HUES6 (cell line): Measurements from ENCODE around the gene RGS14.
"Not testable (repeated sequence)": the region's sequence is repeated elsewhere in the genome, so short reads cannot be mapped to it uniquely, and the experiment has no call there.

ENCODE experiments used
- H3K27ac ChIP-seq: 2 replicates; pipeline ENCODE4 v1.7.0; 2013; ENCODE audit warnings: low read depth, mild to moderate bottlenecking, low read length, inconsistent platforms
- H3K27me3 ChIP-seq: 2 replicates; pipeline ENCODE4 v1.6.1; 2013; ENCODE audit warnings: low read length; ENCODE audit not compliant: control insufficient read depth, insufficient read depth
- H3K36me3 ChIP-seq: 2 replicates; pipeline ENCODE4 v1.6.1; 2013; ENCODE audit warnings: low read length; ENCODE audit not compliant: control insufficient read depth, insufficient read depth
- H3K4me1 ChIP-seq: 2 replicates; pipeline ENCODE4 v1.6.1; 2013; ENCODE audit warnings: low read length; ENCODE audit not compliant: control insufficient read depth, insufficient read depth
- H3K4me3 ChIP-seq: 2 replicates; pipeline ENCODE4 v1.5.1; 2013; ENCODE audit warnings: low read depth, low read length
- H3K9ac ChIP-seq: one replicate; pipeline ENCODE4 v1.6.1; 2013; ENCODE audit warnings: mild to moderate bottlenecking, low read length
- H3K9me3 ChIP-seq: 2 replicates; pipeline ENCODE4 v1.6.1; 2013; ENCODE audit warnings: low read depth, low read length; ENCODE audit not compliant: control insufficient read depth, insufficient read depth

The RGS14 gene

GRCh38 chr5:177336603-177337494 is 20.9 kb upstream of the RGS14 start:
- Histone ChIP-seq H3K4me3 (no peak overlapping the region), H3K27me3 (no peaks in the 10 kb centered on the region), H3K36me3 (peaks cover 76% of the 10 kb centered on the region), H3K27ac (peak overlapping the region; percentile 67; the same call in 1 of the 2 replicates), H3K9me3 (no peaks in the 10 kb centered on the region), H3K4me1 (peaks cover 33% of the 10 kb centered on the region), H3K9ac (peak overlapping the region; percentile 5)

GRCh38 chr5:177338251-177339106 is 19.2 kb upstream of the RGS14 start:
- Histone ChIP-seq H3K9me3 (no peaks in the 10 kb centered on the region), H3K36me3 (peaks cover 63% of the 10 kb centered on the region), H3K9ac (peak overlapping the region; percentile 23), H3K27me3 (no peaks in the 10 kb centered on the region), H3K27ac (peak overlapping the region; percentile 39; the same call in 1 of the 2 replicates), H3K4me1 (peaks cover 33% of the 10 kb centered on the region), H3K4me3 (no peak overlapping the region)

- Histone ChIP-seq H3K4me1 (peaks cover 33% of the 10 kb centered on the region), H3K27ac (peak overlapping the region; percentile 62; the same call in 1 of the 2 replicates), H3K9me3 (no peaks in the 10 kb centered on the region), H3K4me3 (no peak overlapping the region), H3K27me3 (no peaks in the 10 kb centered on the region), H3K36me3 (peaks cover 59% of the 10 kb centered on the region), H3K9ac (peak overlapping the region; percentile 31)
These were observed 18.6 kb upstream of the RGS14 start for GRCh38 chr5:177339107-177339638.

- H3K4me3 ChIP-seq, H3K27ac ChIP-seq, H3K9me3 ChIP-seq, H3K9ac ChIP-seq, H3K27me3 ChIP-seq: not testable (repeated sequence)
- Histone ChIP-seq H3K4me1 (peaks cover 14% of the 10 kb centered on the region; the same call in 1 of the 2 replicates), H3K36me3 (peaks cover 34% of the 10 kb centered on the region)
These were observed 14.7 kb upstream of the RGS14 start for GRCh38 chr5:177343000-177343399.

- Histone ChIP-seq H3K27ac (no peak overlapping the region), H3K27me3 (no peaks in the 10 kb centered on the region), H3K4me1 (peaks cover 13% of the 10 kb centered on the region; the same call in 1 of the 2 replicates), H3K9ac (no peak overlapping the region), H3K4me3 (no peak overlapping the region), H3K9me3 (no peaks in the 10 kb centered on the region), H3K36me3 (peaks cover 29% of the 10 kb centered on the region)
These were observed 13.9 kb upstream of the RGS14 start for GRCh38 chr5:177343777-177344176.

GRCh38 chr5:177344891-177345290 is 12.8 kb upstream of the RGS14 start:
- Histone ChIP-seq H3K27me3 (no peaks in the 10 kb centered on the region), H3K4me1 (peaks cover 15% of the 10 kb centered on the region; the same call in 1 of the 2 replicates), H3K36me3 (peaks cover 38% of the 10 kb centered on the region), H3K9ac (no peak overlapping the region), H3K4me3 (no peak overlapping the region), H3K27ac (no peak overlapping the region), H3K9me3 (no peaks in the 10 kb centered on the region)

- Histone ChIP-seq H3K9me3 (no peaks in the 10 kb centered on the region), H3K4me1 (peaks cover 21% of the 10 kb centered on the region), H3K4me3 (no peak overlapping the region), H3K27me3 (no peaks in the 10 kb centered on the region), H3K9ac (no peak overlapping the region), H3K27ac (no peak overlapping the region), H3K36me3 (peaks cover 34% of the 10 kb centered on the region)
These were observed 10.9 kb upstream of the RGS14 start for GRCh38 chr5:177346820-177347219.

GRCh38 chr5:177347699-177348098 is 10.0 kb upstream of the RGS14 start:
- Histone ChIP-seq H3K27me3 (no peaks in the 10 kb centered on the region), H3K4me1 (peaks cover 25% of the 10 kb centered on the region), H3K27ac (no peak overlapping the region), H3K4me3 (no peak overlapping the region), H3K9me3 (no peaks in the 10 kb centered on the region), H3K9ac (no peak overlapping the region), H3K36me3 (peaks cover 34% of the 10 kb centered on the region)

- H3K9ac ChIP-seq, result no peak overlapping the region
These were observed 8.4 kb upstream of the RGS14 start for GRCh38 chr5:177349362-177349647.

GRCh38 chr5:177349762-177350161 is 8.0 kb upstream of the RGS14 start:
- peak overlapping the region; percentile 95 for H3K4me3 ChIP-seq

More at GRCh38 chr5:177349362-177349647, 8.4 kb upstream of the RGS14 start:
- Histone ChIP-seq H3K36me3 (peaks cover 29% of the 10 kb centered on the region), H3K4me3 (peak overlapping the region; percentile 95; the same call in 1 of the 2 replicates), H3K9me3 (no peaks in the 10 kb centered on the region), H3K27ac (no peak overlapping the region), H3K4me1 (peaks cover 25% of the 10 kb centered on the region), H3K27me3 (no peaks in the 10 kb centered on the region)

More at GRCh38 chr5:177349762-177350161, 8.0 kb upstream of the RGS14 start:
- Histone ChIP-seq H3K36me3 (peaks cover 28% of the 10 kb centered on the region), H3K9me3 (no peaks in the 10 kb centered on the region), H3K4me1 (peaks cover 25% of the 10 kb centered on the region), H3K9ac (no peak overlapping the region), H3K27me3 (0 out of 2 replicates have a peak, but pooled peaks cover 4% of the 10 kb centered on the region), H3K27ac (no peak overlapping the region)
